Vagina (tissue), 2 donors: ENCODE measurements around the gene CYP19A1.

ENCODE experiments used
- CTCF ChIP-seq, 3 experiments: fragments of 450-650 bp in 2 of 3; fragments of 200-600 bp in 1 of 3; sonication (generic) in 1 of 3; IDR thresholded peaks; one replicate each; pipeline ENCODE4 v1.5.1; 2017 to 2019; ENCODE audit warnings: antibody characterized with exemption in 3 of 3, mild to moderate bottlenecking in 2 of 3, moderate library complexity in 2 of 3
- POLR2A ChIP-seq, 2 donors: fragments of 450-650 bp; IDR thresholded peaks; one replicate each; pipeline ENCODE4 v1.6.1; 2017; ENCODE audit warnings: antibody characterized with exemption in 2 of 2, mild to moderate bottlenecking in 2 of 2, moderate library complexity in 2 of 2
- POLR2AphosphoS5 ChIP-seq, 2 donors: sonication (generic); formaldehyde crosslinking; IDR thresholded peaks; one replicate each; pipeline ENCODE4 v1.9.0; 2017; ENCODE audit warnings: antibody characterized with exemption in 2 of 2, mild to moderate bottlenecking in 2 of 2, low read depth in 1 of 2; ENCODE audit not compliant: insufficient read depth in 1 of 2

- TF ChIP-seq CTCF (IDR thresholded peaks at IDR 0.05) (no peak), POLR2A (IDR thresholded peaks at IDR 0.05) (no peak), POLR2AphosphoS5 (IDR thresholded peaks at IDR 0.05; ENCODE audit: insufficient read depth in 1 of 2, low read depth in 1 of 2) (no peak)
These were observed 47.7 kb downstream of the CYP19A1 start for GRCh38 chr15:51290720-51291119.
